Inferior parietal cortex (tissue), 1 donor: ENCODE measurements around the gene FAM13C.

Experiments
- DNase-seq: peaks from one replicate; pipeline ENCODE4 v3.0.0-alpha.2; 2016; ENCODE audit errors: extremely low spot score

FAM13C gene

GRCh38 chr10:59361663-59362143, 646 bp downstream of the FAM13C start:
- DNase-seq = peak; percentile 68

GRCh38 chr10:59360605-59361405, 1.5 kb downstream of the FAM13C start:
- no peak for DNase-seq

GRCh38 chr10:59358576-59358975, 3.8 kb downstream of the FAM13C start:
- DNase-seq = peak; percentile 53

- DNase-seq = peak; percentile 43
Observed at GRCh38 chr10:59354434-59354833, 7.9 kb downstream of the FAM13C start.

- DNase-seq = no peak
Observed at GRCh38 chr10:59350558-59350957, 11.8 kb downstream of the FAM13C start.

- DNase-seq = no peak
Observed at GRCh38 chr10:59346321-59346720, 16.0 kb downstream of the FAM13C start.

- DNase-seq = no peak
Observed at GRCh38 chr10:59342723-59343122, 19.6 kb downstream of the FAM13C start.

GRCh38 chr10:59342000-59342399, 20.3 kb downstream of the FAM13C start:
- no peak for DNase-seq

- DNase-seq = no peak
Observed at GRCh38 chr10:59340285-59340684, 22.1 kb downstream of the FAM13C start.

- DNase-seq = no peak
Observed at GRCh38 chr10:59339351-59339750, 23.0 kb downstream of the FAM13C start.

GRCh38 chr10:59337201-59337652, 25.1 kb downstream of the FAM13C start:
- DNase-seq = peak; percentile 80

GRCh38 chr10:59336632-59337031, 25.7 kb downstream of the FAM13C start:
- no peak for DNase-seq

- no peak for DNase-seq
Observed at GRCh38 chr10:59335497-59335896, 26.9 kb downstream of the FAM13C start.

- peak; percentile 81 for DNase-seq
Observed at GRCh38 chr10:59333701-59334100, 28.6 kb downstream of the FAM13C start.

GRCh38 chr10:59332581-59332980, 29.8 kb downstream of the FAM13C start:
- no peak for DNase-seq

GRCh38 chr10:59331661-59332060, 30.7 kb downstream of the FAM13C start:
- no peak for DNase-seq

GRCh38 chr10:59325116-59325515, 37.2 kb downstream of the FAM13C start:
- DNase-seq = no peak

GRCh38 chr10:59324597-59324996, 37.8 kb downstream of the FAM13C start:
- DNase-seq = no peak

GRCh38 chr10:59323831-59324401, 38.4 kb downstream of the FAM13C start:
- no peak for DNase-seq

GRCh38 chr10:59323036-59323459, 39.3 kb downstream of the FAM13C start:
- DNase-seq = no peak

- no peak for DNase-seq
Observed at GRCh38 chr10:59322131-59322530, 40.2 kb downstream of the FAM13C start.

GRCh38 chr10:59320355-59320754, 42.0 kb downstream of the FAM13C start:
- DNase-seq = no peak

- no peak for DNase-seq
Observed at GRCh38 chr10:59319854-59320253, 42.5 kb downstream of the FAM13C start.
